IPS-15b (cell line): ENCODE data around the gene RAPGEFL1.
"Not testable (repeated sequence)": the region's sequence is repeated elsewhere in the genome, so short reads cannot be mapped to it uniquely, and the experiment has no call there.

Source experiments
- H3K27me3 ChIP-seq: one replicate; pipeline ENCODE4 v1.6.1; 2013; ENCODE audit warnings: low read length; ENCODE audit not compliant: control insufficient read depth, insufficient read depth
- H3K36me3 ChIP-seq: one replicate; pipeline ENCODE4 v1.6.1; 2013; ENCODE audit warnings: low read length; ENCODE audit not compliant: control insufficient read depth, insufficient read depth
- H3K4me1 ChIP-seq: one replicate; pipeline ENCODE4 v1.6.1; 2013; ENCODE audit warnings: mild to moderate bottlenecking, low read length; ENCODE audit not compliant: control insufficient read depth, insufficient read depth
- H3K4me3 ChIP-seq: one replicate; pipeline ENCODE4 v1.5.1; 2013; ENCODE audit warnings: low read depth, low read length
- H3K9ac ChIP-seq: one replicate; pipeline ENCODE4 v1.6.1; 2013; ENCODE audit warnings: low read depth, mild to moderate bottlenecking, low read length
- H3K9me3 ChIP-seq: one replicate; pipeline ENCODE4 v1.6.1; 2013; ENCODE audit warnings: mild to moderate bottlenecking, low read length; ENCODE audit not compliant: control insufficient read depth, insufficient read depth

RAPGEFL1 gene

DNA sequence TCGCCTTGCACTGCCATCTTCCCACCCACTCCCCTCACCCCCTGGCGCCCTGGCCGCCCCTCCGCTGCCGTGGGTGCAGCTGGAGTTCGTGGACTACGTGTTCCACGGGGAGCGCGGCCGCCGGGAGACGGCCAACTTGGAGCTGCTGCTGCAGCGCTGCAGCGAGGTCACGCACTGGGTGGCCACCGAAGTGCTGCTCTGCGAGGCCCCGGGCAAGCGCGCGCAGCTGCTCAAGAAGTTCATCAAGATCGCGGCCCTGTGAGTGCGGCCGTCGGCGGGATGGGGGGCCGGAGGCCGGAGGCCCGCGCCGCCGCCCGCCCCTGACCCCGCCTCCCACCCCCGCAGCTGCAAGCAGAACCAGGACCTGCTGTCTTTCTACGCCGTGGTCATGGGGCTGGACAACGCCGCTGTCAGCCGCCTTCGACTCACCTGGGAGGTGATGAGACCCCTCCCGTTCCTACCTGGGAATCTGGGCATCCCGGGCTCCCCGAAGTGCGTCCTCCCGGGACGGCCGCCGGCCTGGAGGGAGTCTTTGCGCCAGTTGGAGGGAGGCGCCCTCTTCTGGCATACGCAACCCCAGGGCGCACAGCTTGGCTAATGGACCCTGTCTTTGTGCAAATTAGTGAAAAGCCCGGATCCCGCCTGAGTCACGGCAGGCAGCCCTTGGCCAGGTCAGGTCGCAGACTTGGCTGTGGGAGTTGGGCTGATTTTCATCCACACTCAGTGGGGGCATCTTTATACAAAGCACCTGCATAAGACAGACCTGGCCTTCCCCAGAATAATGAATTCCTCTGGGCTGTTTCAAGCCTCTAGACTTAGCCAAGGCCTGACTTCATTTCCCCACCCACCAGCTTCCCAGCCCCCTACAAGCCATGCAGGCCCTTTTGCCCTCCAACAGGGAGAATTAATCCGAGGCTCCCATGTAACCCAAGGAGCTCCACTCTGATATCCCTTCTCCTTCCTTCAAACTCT is 14.3 kb downstream of the RAPGEFL1 start:
- Histone ChIP-seq H3K36me3 (peaks cover 9% of the 10 kb centered on the region), H3K4me1 (peaks cover 18% of the 10 kb centered on the region), H3K4me3 (peak overlapping the region; percentile 70), H3K27me3 (no peaks in the 10 kb centered on the region), H3K9me3 (no peaks in the 10 kb centered on the region), H3K9ac (peak overlapping the region; percentile 60)

DNA sequence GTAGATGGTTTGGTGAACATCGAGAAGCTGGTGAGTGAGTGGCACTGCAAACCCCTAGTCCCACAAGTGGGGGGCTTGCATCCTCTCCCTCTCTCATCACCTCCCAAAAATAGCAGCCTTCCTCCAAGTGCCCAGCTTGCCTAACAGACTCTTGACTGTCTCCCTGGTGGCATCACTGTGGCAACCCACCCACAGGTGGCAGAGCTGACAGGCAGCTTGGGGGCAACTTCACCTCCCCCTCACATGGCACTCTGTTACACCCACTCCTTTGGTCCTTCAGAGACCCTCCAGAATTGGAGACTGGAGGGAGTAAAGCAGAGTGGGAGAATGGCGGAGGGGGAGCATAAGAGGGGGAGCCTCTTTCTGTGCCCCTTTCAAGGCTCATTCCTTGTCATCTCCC is 15.7 kb downstream of the RAPGEFL1 start:
- Histone ChIP-seq H3K4me1 (peaks cover 18% of the 10 kb centered on the region), H3K4me3 (no peak overlapping the region), H3K9me3 (no peaks in the 10 kb centered on the region), H3K27me3 (no peaks in the 10 kb centered on the region), H3K9ac (peak overlapping the region; percentile 9), H3K36me3 (peaks cover 9% of the 10 kb centered on the region)

GRCh38 chr17:40194821-40195220 is 17.6 kb downstream of the RAPGEFL1 start:
- no peak overlapping the region for H3K4me3 ChIP-seq
- no peaks in the 10 kb centered on the region for H3K27me3 ChIP-seq
- H3K36me3 ChIP-seq, result peaks cover 9% of the 10 kb centered on the region
- H3K9me3 ChIP-seq, result no peaks in the 10 kb centered on the region
- no peak overlapping the region for H3K9ac ChIP-seq
- H3K4me1 ChIP-seq, result peaks cover 18% of the 10 kb centered on the region

DNA sequence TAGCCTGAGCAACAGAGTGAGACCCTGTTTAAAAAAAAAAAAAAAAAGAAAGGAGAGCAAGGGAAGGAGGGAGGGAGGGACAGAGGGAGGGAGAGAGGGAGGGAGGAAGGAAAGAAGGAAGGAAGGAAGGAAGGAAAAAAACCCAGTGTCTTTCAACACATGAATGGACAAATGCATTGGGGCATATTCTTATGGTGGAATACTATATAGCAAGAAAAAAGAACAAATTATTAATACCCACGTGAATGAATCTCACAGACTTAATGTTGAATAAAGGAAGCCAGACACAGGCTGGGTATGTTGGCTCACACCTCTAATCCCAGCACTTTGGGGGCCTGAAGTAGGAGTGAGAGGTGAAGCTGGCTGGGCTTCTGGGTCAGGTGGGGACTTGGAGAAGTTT is 20.3 kb downstream of the RAPGEFL1 start:
- Histone ChIP-seq H3K9me3 (no peaks in the 10 kb centered on the region), H3K9ac (no peak overlapping the region), H3K4me3 (no peak overlapping the region), H3K36me3 (peaks cover 9% of the 10 kb centered on the region), H3K27me3 (no peaks in the 10 kb centered on the region), H3K4me1 (peaks cover 8% of the 10 kb centered on the region)

DNA sequence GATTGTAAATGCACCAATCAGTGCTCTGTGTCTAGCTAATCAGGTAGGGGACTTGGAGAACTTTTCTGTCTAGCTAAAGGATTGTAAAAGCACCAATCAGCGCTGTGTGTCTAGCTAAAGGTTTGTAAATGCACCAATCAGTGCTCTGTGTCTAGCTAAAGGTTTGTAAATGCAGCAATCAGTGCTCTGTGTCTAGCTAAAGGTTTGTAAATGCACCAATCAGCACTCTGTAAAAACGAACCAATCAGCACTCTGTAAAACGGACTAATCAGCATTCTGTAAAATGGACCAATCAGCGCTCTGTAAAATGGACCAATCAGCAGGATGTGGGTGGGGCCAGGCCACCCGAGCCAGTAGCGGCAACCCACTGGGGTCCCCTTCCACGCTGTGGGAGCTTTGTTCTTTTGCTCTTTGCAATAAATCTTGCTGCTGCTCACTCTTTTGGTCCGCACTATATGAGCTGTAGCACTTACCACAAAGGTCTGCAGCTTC is 20.7 kb downstream of the RAPGEFL1 start:
- not testable (repeated sequence) for H3K36me3 ChIP-seq, H3K9me3 ChIP-seq, H3K4me3 ChIP-seq, H3K4me1 ChIP-seq, H3K27me3 ChIP-seq, H3K9ac ChIP-seq

DNA sequence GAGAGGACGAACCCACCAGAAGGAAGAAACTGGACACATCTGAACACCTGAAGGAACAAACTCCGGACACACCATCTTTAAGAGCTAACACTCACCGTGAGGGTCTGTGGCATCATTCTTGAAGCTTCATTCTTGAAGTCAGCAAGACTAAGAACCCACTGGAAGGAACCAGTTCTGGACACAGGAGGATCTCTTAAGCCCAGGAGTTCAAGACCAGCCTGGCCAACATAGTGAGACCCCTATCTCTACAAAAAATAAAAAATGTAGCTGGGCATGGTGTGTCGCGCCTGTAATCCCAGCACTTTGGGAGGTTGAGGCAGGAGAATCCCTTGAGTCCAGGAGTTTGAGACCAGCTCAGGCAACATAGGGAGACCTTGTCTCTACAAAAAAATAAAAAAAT is 21.3 kb downstream of the RAPGEFL1 start:
- no peak overlapping the region for H3K9ac ChIP-seq
- H3K27me3 ChIP-seq, result no peaks in the 10 kb centered on the region
- H3K36me3 ChIP-seq, result peaks cover 2% of the 10 kb centered on the region
- no peak overlapping the region for H3K4me3 ChIP-seq
- no peaks in the 10 kb centered on the region for H3K9me3 ChIP-seq
- H3K4me1 ChIP-seq, result peaks cover 8% of the 10 kb centered on the region

- Histone ChIP-seq H3K9ac (no peak overlapping the region), H3K9me3 (no peaks in the 10 kb centered on the region), H3K36me3 (no peaks in the 10 kb centered on the region), H3K4me3 (no peak overlapping the region), H3K27me3 (no peaks in the 10 kb centered on the region), H3K4me1 (no peaks in the 10 kb centered on the region)
These were observed 25.9 kb downstream of the RAPGEFL1 start for GRCh38 chr17:40203131-40203530.

DNA sequence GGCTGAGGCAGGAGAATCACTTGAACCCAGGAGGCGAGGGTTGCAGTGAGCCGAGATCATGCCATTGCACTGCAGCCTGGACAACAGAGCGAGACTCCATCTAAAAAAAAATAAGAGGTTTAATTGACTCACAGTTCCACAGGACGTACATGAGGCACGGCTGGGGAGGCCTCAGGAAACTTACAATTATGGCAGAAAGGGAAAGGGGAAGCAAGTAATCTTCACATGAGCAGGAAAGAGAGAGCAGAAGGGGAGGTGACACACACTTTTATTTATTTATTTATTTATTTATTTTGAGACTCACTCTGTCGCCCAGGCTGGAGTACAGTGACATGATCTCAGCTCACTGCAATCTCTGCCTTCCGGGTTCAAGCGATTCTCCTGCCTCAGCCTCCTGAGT is 28.9 kb downstream of the RAPGEFL1 start:
- not testable (repeated sequence) for H3K9ac ChIP-seq, H3K4me3 ChIP-seq, H3K36me3 ChIP-seq, H3K27me3 ChIP-seq, H3K4me1 ChIP-seq, H3K9me3 ChIP-seq

- no peak overlapping the region for H3K9ac ChIP-seq
- H3K4me3 ChIP-seq, result no peak overlapping the region
- no peaks in the 10 kb centered on the region for H3K4me1 ChIP-seq
- no peaks in the 10 kb centered on the region for H3K27me3 ChIP-seq
- H3K36me3 ChIP-seq, result no peaks in the 10 kb centered on the region
- H3K9me3 ChIP-seq, result no peaks in the 10 kb centered on the region
These were observed 32.3 kb downstream of the RAPGEFL1 start for GRCh38 chr17:40209404-40210093.

DNA sequence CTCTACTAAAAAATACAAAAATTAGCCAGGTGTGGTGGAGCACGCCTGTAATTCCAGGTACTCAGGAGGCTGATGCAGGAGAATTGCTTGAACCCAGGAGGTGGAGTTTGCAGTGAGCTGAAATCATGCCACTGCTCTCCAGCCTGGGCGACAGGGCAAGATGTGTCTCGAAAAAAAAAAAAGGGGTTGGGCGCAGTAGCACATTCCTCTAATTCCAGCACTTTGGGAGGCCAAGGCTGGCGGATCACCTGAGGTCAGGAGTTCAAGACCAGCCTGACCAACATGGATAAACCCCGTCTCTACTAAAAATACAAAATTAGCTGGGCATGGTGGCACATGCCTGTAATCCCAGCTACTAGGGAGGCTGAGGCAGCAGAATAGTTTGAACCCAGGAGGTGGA is 36.6 kb downstream of the RAPGEFL1 start:
- H3K4me3 ChIP-seq, H3K4me1 ChIP-seq, H3K9me3 ChIP-seq, H3K9ac ChIP-seq, H3K36me3 ChIP-seq, H3K27me3 ChIP-seq: not testable (repeated sequence)

GRCh38 chr17:40218006-40218739 is 40.9 kb downstream of the RAPGEFL1 start:
- no peaks in the 10 kb centered on the region for H3K4me1 ChIP-seq
- no peak overlapping the region for H3K9ac ChIP-seq
- no peaks in the 10 kb centered on the region for H3K27me3 ChIP-seq
- peak overlapping the region; percentile 84 for H3K4me3 ChIP-seq
- no peaks in the 10 kb centered on the region for H3K36me3 ChIP-seq
- no peaks in the 10 kb centered on the region for H3K9me3 ChIP-seq
